T-cell (primary cell): ENCODE data around the gene APOA4. TPM values are rescaled to one million over a fixed set of nuclear protein-coding genes. Genes with fewer than 3 reads are reported as not detected.

Experiments
- ATAC-seq, 4 experiments: fragments of 200-7000 bp in 3 of 4; fragments of 150-1000 bp in 1 of 4; cut with Tn5 transposase; replicated peaks in 1 of 4; 1 replicate in 3 of 4; 2 replicates in 1 of 4; pipeline ENCODE4 v1.10.0; 2021; ENCODE audit warnings: moderate library complexity in 3 of 4, mild to moderate bottlenecking in 2 of 4, moderate number of reproducible peaks in 1 of 4
- CTCF ChIA-PET, 2 donors: fragments of 300-600 bp; sonication (Branson Sonifier 250); formaldehyde crosslinking; loops; one replicate each; lab custom pipeline; 2022; ENCODE audit warnings: antibody characterized with exemption in 2 of 2; lab: Charles Lee
- POLR2A ChIA-PET, 2 donors: fragments of 300-600 bp; sonication (Branson Sonifier 250); formaldehyde crosslinking; loops; one replicate each; lab custom pipeline; 2022; ENCODE audit warnings: antibody characterized with exemption in 2 of 2; lab: Charles Lee
- DNase-seq, 35 experiments: peaks; one replicate each; pipeline versions ENCODE4 v3.0.0 to v3.0.0-alpha.2; 2013 to 2023
- H3K27ac ChIP-seq: one replicate; pipeline ENCODE4 v1.5.1; 2013; ENCODE audit warnings: low read length
- H3K27me3 ChIP-seq, 2 experiments: replicated peaks in 1 of 2; 1 replicate in 1 of 2; 2 replicates in 1 of 2; pipeline versions ENCODE4 v1.6.1 to v1.7.0; 2013; ENCODE audit warnings: low read length in 1 of 2, mixed read lengths in 1 of 2; ENCODE audit not compliant: control insufficient read depth in 2 of 2, insufficient read depth in 2 of 2; ENCODE audit errors: extremely low read depth in 1 of 2
- H3K36me3 ChIP-seq, 2 donors: 1 replicate in 1 of 2; 2 replicates in 1 of 2; pipeline versions ENCODE4 v1.6.1 to v1.7.0; 2013; ENCODE audit warnings: low read length in 1 of 2; ENCODE audit not compliant: control insufficient read depth in 2 of 2, insufficient read depth in 1 of 2; ENCODE audit errors: extremely low read depth in 1 of 2
- H3K4me1 ChIP-seq, 2 experiments: 1 replicate in 1 of 2; 2 replicates in 1 of 2; pipeline versions ENCODE4 v1.6.1 to v1.7.0; 2013; ENCODE audit warnings: low read length in 2 of 2, mixed read lengths in 1 of 2; ENCODE audit not compliant: insufficient read depth in 2 of 2, control insufficient read depth in 1 of 2; ENCODE audit errors: extremely low read depth in 1 of 2
- H3K4me3 ChIP-seq, 2 donors: 1 replicate in 1 of 2; 2 replicates in 1 of 2; pipeline versions ENCODE4 v1.5.1 to v1.7.0; 2013; ENCODE audit warnings: mild to moderate bottlenecking in 2 of 2, low read length in 1 of 2, moderate library complexity in 1 of 2; ENCODE audit not compliant: control insufficient read depth in 1 of 2; ENCODE audit errors: extremely low read depth in 1 of 2
- H3K9me3 ChIP-seq: 2 replicates; pipeline ENCODE4 v1.7.0; 2013
- H3K27ac Mint-ChIP-seq, 2 donors: one replicate each; pipeline ENCODE4 v1.8.0; 2020 to 2021; ENCODE audit warnings: mild to moderate bottlenecking in 2 of 2, mixed read lengths in 2 of 2
- H3K27me3 Mint-ChIP-seq, 2 donors: one replicate each; pipeline ENCODE4 v1.8.0; 2021 to 2022; ENCODE audit warnings: mixed read lengths in 2 of 2
- H3K36me3 Mint-ChIP-seq: one replicate; pipeline ENCODE4 v1.8.0; 2021; ENCODE audit warnings: mixed read lengths
- H3K4me1 Mint-ChIP-seq, 3 donors: one replicate each; pipeline ENCODE4 v1.8.0; 2020 to 2022; ENCODE audit warnings: mixed read lengths in 3 of 3, mild to moderate bottlenecking in 1 of 3
- H3K4me3 Mint-ChIP-seq, 3 donors: one replicate each; pipeline ENCODE4 v1.8.0; 2020 to 2022; ENCODE audit warnings: mild to moderate bottlenecking in 3 of 3, mixed read lengths in 3 of 3, moderate library complexity in 3 of 3
- H3K9me3 Mint-ChIP-seq, 3 donors: one replicate each; pipeline ENCODE4 v1.8.0; 2020 to 2022; ENCODE audit warnings: mixed read lengths in 3 of 3
- WGBS: methylation state at CpG from one replicate; pipeline ENCODE4 v1.1.5; 2013; ENCODE audit warnings: missing lambda C conversion rate; ENCODE audit not compliant: insufficient coverage; 5-methylcytosine and 5-hydroxymethylcytosine counted together
- total RNA-seq, 35 experiments: library from RNA in 6 of 35; stranded (reverse) in 6 of 35; fragments of 120-200 nt in 1 of 35; gene quantifications; one replicate each; pipeline versions ENCODE4 v1.2.1 to v1.2.4 and lab custom pipeline; 2013 to 2026

Gene APOA4
- total RNA-seq, 5 donors from 2014 or later (not counting 1 experiment from before 2014, with no cell fraction given) = not detected

- POLR2A ChIA-PET = no interaction called here
- no peaks in the 10 kb centered on the region for H3K27me3 Mint-ChIP-seq
- 80% methylated on average over 5 of the region's 6 CpGs for WGBS
Measured at GRCh38 chr11:116838321-116839084, 15.4 kb upstream of the APOA4 start.

GRCh38 chr11:116837231-116838091 is 14.4 kb upstream of the APOA4 start, which contains the start of gene APOA1:
Gene APOA1 (minus strand): TSS chr11:116837622. CDS start chr11:116837387, 235 bp downstream.
- no peak for DNase-seq
- 95% methylated on average over 12 of the region's 19 CpGs for WGBS
- Mint-ChIP-seq H3K4me3 (no peak within 1 kb of the TSS), H3K4me1 (peaks cover 14 to 22% (median 16%) of the 10 kb centered on the region in 3 donors), H3K36me3 (no peaks in the 10 kb centered on the region), H3K9me3 (no peaks in the 10 kb centered on the region), H3K27ac (no peak within 1 kb of the TSS), H3K27me3 (no peaks in the 10 kb centered on the region)
- CTCF ChIA-PET = interaction anchor here (1.6 to 2.2 kb wide), 2 partner anchors 16 to 46 kb away, joined by 10 to 20 read pairs; partner anchors contain the start of gene APOA5 (in 1 of the 2)
- H3K27ac ChIP-seq = no peak within 1 kb of the TSS
- peaks cover 0 to 4% of the 10 kb centered on the region in 2 experiments for H3K27me3 ChIP-seq
- no peak within 1 kb of the TSS for H3K4me3 ChIP-seq
- ATAC-seq = no peak
- H3K4me1 ChIP-seq = peaks cover 0 to 18% of the 10 kb centered on the region in 2 experiments
- POLR2A ChIA-PET = no interaction called here
- H3K36me3 ChIP-seq = no peaks in the 10 kb centered on the region
- H3K9me3 ChIP-seq = no peaks in the 10 kb centered on the region

More at GRCh38 chr11:116838321-116839084, 15.4 kb upstream of the APOA4 start:
- peaks cover 0 to 18% of the 10 kb centered on the region in 2 experiments for H3K4me1 ChIP-seq
- peaks cover 0 to 5% of the 10 kb centered on the region in 2 donors for H3K36me3 ChIP-seq
- no peak overlapping the region for H3K27ac ChIP-seq
- H3K27me3 ChIP-seq = peaks cover 0 to 4% of the 10 kb centered on the region in 2 experiments
- CTCF ChIA-PET = no interaction called here
- Mint-ChIP-seq H3K9me3 (no peaks in the 10 kb centered on the region), H3K27ac (no peak overlapping the region), H3K4me3 (no peak overlapping the region), H3K4me1 (peaks cover 14 to 22% (median 16%) of the 10 kb centered on the region in 3 donors), H3K36me3 (peaks cover 7% of the 10 kb centered on the region)
- no peak overlapping the region for H3K4me3 ChIP-seq
- H3K9me3 ChIP-seq = no peaks in the 10 kb centered on the region
- DNase-seq (no peak), ATAC-seq (no peak)

- Histone ChIP-seq H3K36me3 (no peaks in the 10 kb centered on the region), H3K4me3 (no peak overlapping the region), H3K4me1 (peaks cover 0 to 20% of the 10 kb centered on the region in 2 experiments), H3K27ac (no peak overlapping the region), H3K9me3 (no peaks in the 10 kb centered on the region), H3K27me3 (peaks cover 0 to 4% of the 10 kb centered on the region in 2 experiments)
- H3K9me3 Mint-ChIP-seq = no peaks in the 10 kb centered on the region
- POLR2A ChIA-PET = interaction anchor here (0.8 to 1.4 kb wide), 3 partner anchors 17 to 49 kb away, joined by 3 to 12 read pairs (median 4); partner anchors contain the start of gene ZPR1 (in 1 of the 2)
- ATAC-seq (no peak), DNase-seq (no peak)
- H3K36me3 Mint-ChIP-seq = no peaks in the 10 kb centered on the region
- WGBS = 92% methylated on average over 6 of the region's 7 CpGs
- no peaks in the 10 kb centered on the region for H3K27me3 Mint-ChIP-seq
- CTCF ChIA-PET = interaction anchor here (1.1 to 2.2 kb wide), 14 partner anchors 15 to 390 kb away, joined by 3 to 38 read pairs (median 6); partner anchors contain the start of genes APOA5 (in 2 of the 2), BUD13 (in 1 of the 2), SIDT2 (in 1 of the 2) and ZPR1 (in 1 of the 2)
- peaks cover 14 to 18% (median 16%) of the 10 kb centered on the region in 3 donors for H3K4me1 Mint-ChIP-seq
- no peak overlapping the region for H3K27ac Mint-ChIP-seq
- no peak overlapping the region for H3K4me3 Mint-ChIP-seq
Measured at GRCh38 chr11:116836632-116836991, 13.5 kb upstream of the APOA4 start.

- 10% methylated on average over 46 of the region's 57 CpGs for WGBS
- no peak overlapping the region for H3K27ac ChIP-seq
Measured at GRCh38 chr11:116835791-116836631, 12.9 kb upstream of the APOA4 start.

DNA sequence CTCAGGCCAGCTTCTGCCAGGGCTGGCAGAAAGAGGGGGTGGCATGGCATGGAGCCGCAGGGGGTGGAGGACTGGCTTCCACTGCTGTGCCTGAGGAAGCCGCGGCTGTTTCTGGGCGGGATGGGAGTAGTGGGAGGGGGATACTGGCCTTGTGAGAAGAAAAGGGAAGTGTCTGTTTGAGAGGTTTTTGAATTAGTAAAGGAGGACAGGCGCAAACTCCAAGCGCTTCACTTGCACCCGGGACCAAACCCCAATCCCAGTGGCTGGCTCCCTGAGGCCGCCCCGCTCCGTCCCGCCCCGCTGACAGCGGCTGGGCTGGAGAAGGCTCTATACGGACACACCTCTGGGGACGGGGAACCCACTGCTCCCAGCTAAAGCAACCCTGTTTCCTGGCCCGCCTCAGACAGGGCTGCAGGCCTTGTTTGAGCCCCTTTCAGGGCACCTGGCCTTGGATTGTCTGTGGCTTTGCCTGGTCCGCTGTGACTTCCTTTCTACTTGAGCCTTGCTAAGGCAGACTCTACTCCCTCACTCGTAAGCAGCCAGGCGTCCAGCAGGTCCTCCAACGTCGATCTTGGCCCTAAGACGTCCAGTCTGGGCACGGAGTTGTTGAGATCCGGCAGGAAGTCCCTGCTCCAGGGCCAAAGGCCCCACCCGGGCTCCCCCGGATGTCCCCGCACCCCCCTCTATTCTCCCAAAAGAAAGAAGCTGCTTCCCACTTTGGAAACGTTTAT is 12.1 kb upstream of the APOA4 start:
- peak in 2 of 35 experiments; percentile 8 to 16 for DNase-seq
- Mint-ChIP-seq H3K27ac (peak overlapping the region in 1 of 2 donors; percentile 44), H3K9me3 (no peaks in the 10 kb centered on the region), H3K4me3 (peak overlapping the region; percentile 74 to 83 (median 77)), H3K4me1 (peaks cover 14 to 18% (median 15%) of the 10 kb centered on the region in 3 donors), H3K36me3 (no peaks in the 10 kb centered on the region), H3K27me3 (no peaks in the 10 kb centered on the region)
- Histone ChIP-seq H3K27ac (no peak overlapping the region), H3K27me3 (peaks cover 0 to 4% of the 10 kb centered on the region in 2 experiments), H3K4me3 (peak overlapping the region; percentile 51 to 58), H3K4me1 (peaks cover 0 to 20% of the 10 kb centered on the region in 2 experiments), H3K36me3 (no peaks in the 10 kb centered on the region), H3K9me3 (no peaks in the 10 kb centered on the region)
- peak in 2 of 4 experiments; percentile 7 to 19 for ATAC-seq
- WGBS = 51% methylated on average over 19 of the region's 28 CpGs
- CTCF ChIA-PET = interaction anchor here (0.6 to 2.2 kb wide), 27 partner anchors 16 to 395 kb away, joined by 3 to 38 read pairs (median 4); partner anchors contain the start of genes APOA5 (in 1 of the 2), BUD13 (in 1 of the 2), PAFAH1B2 (in 1 of the 2) and SIDT2 (in 1 of the 2)
- POLR2A ChIA-PET = interaction anchor here (0.6 to 1.4 kb wide), 6 partner anchors 18 to 303 kb away, joined by 3 to 12 read pairs (median 4); partner anchors contain the start of gene APOA5 (in 1 of the 2)

More at GRCh38 chr11:116835791-116836631, 12.9 kb upstream of the APOA4 start:
- H3K27me3 Mint-ChIP-seq = no peaks in the 10 kb centered on the region
- H3K36me3 Mint-ChIP-seq = no peaks in the 10 kb centered on the region
- ATAC-seq (peak; percentile 93 to 95 (median 94)), DNase-seq (peak; percentile 64 to 89 (median 77))
- POLR2A ChIA-PET = interaction anchor here (0.6 to 1.4 kb wide), 8 partner anchors 17 to 281 kb away, joined by 3 to 12 read pairs (median 4); partner anchors contain the start of genes APOA5 (in 1 of the 2) and ZPR1 (in 1 of the 2)
- no peaks in the 10 kb centered on the region for H3K36me3 ChIP-seq
- peaks cover 14 to 18% (median 16%) of the 10 kb centered on the region in 3 donors for H3K4me1 Mint-ChIP-seq
- H3K4me1 ChIP-seq = peaks cover 0 to 20% of the 10 kb centered on the region in 2 experiments
- H3K9me3 Mint-ChIP-seq = no peaks in the 10 kb centered on the region
- CTCF ChIA-PET = interaction anchor here (0.6 to 2.2 kb wide), 29 partner anchors 15 to 394 kb away, joined by 3 to 38 read pairs (median 4); partner anchors contain the start of genes APOA5 (in 2 of the 2), BUD13 (in 1 of the 2), PAFAH1B2 (in 1 of the 2) and SIDT2 (in 1 of the 2)
- peak overlapping the region; percentile 74 to 83 (median 77) for H3K4me3 Mint-ChIP-seq
- peak overlapping the region; percentile 51 to 58 for H3K4me3 ChIP-seq
- no peaks in the 10 kb centered on the region for H3K9me3 ChIP-seq
- H3K27ac Mint-ChIP-seq = peak overlapping the region; percentile 46 to 71
- H3K27me3 ChIP-seq = peaks cover 0 to 4% of the 10 kb centered on the region in 2 experiments
